GM21723 (cell line): Measurements from ENCODE around the gene FUT1.
"Not testable (repeated sequence)": the region's sequence is repeated elsewhere in the genome, so short reads cannot be mapped to it uniquely, and the experiment has no call there.

Source experiments
- ATAC-seq: cut with Tn5 transposase; IDR thresholded peaks from one replicate; pipeline ENCODE4 v1.9.1; 2021; ENCODE audit warnings: mild to moderate bottlenecking, moderate library complexity; ENCODE audit not compliant: unreplicated experiment

The FUT1 gene

GRCh38 chr19:48718711-48719231 is 33.7 kb downstream of the FUT1 start:
- ATAC-seq, result no peak

GRCh38 chr19:48718106-48718505 is 34.3 kb downstream of the FUT1 start:
- ATAC-seq, result not testable (repeated sequence)

- ATAC-seq, result no peak
These were observed 35.7 kb downstream of the FUT1 start for GRCh38 chr19:48716562-48717291.

GRCh38 chr19:48715681-48716171 is 36.7 kb downstream of the FUT1 start:
- ATAC-seq, result no peak

- ATAC-seq, result no peak
These were observed 37.4 kb downstream of the FUT1 start for GRCh38 chr19:48714759-48715675.

DNA sequence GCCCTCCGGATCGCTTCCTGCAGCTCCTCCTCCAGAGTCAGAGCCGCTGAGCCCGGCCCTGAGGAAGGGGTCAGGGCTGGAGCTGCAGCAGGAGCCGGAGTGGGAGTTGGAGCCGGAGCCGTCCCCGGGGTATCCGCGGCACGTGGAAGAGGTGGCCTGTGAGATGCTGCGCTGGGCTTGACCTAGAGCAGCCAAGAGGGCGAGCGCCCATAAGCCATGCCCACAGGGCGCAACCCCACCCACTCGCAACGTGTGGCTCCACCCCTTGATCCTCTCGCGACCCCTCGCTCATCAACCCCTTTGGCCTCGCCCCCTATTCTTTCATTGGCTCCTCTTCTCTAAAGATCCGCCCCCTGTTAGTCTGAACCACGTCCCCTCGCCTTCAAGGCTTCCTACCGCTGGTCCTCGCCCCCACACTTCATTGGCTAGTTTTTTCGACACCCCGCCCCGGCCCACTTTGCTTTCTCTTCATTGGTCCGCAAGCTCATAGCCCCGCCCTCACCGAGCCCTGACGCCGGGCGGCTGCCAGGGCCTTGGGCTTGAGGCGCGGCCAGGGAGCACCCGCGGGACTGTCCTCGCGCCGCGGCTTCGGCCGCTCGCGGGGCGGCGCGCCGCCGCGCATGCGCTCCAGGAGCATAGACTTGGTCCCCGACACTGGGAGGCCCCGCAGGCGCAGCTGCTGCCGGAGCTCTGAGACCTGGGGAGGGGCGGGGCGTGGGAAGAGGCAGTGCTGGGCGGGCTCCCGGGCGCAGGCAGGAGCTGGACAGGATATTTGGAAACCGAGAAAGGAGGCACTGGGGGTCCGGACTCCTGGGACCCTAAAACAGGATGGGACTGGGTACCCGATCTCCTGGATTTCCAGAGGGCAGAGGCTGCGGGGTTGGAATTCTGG is 38.3 kb downstream of the FUT1 start:
- ATAC-seq, result peak; percentile 85

GRCh38 chr19:48713041-48713863 is 39.2 kb downstream of the FUT1 start:
- ATAC-seq, result no peak

GRCh38 chr19:48711106-48711662 is 41.3 kb downstream of the FUT1 start:
- no peak for ATAC-seq

DNA sequence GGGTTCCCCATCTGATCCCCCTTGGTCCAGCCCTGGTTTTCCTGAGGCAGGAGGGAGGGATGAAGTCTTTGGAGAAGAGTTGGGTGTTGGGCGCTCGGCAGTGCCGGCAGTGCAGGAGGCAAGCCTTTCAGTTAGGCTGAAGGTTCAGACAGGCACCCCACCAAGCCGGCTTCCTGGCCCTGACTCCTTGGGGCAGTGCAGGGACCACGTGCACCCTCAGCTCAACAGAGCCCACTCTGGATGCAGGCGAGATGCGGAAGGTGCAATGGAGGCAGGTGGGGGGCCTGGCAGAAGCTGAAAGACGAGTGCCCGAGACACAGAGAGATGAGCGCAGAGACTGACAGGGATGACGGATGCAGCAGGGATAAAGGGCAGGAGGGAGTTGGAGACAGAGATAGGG is 44.0 kb downstream of the FUT1 start:
- ATAC-seq, result no peak

- ATAC-seq, result no peak
These were observed 47.0 kb downstream of the FUT1 start for GRCh38 chr19:48705431-48705830.

DNA sequence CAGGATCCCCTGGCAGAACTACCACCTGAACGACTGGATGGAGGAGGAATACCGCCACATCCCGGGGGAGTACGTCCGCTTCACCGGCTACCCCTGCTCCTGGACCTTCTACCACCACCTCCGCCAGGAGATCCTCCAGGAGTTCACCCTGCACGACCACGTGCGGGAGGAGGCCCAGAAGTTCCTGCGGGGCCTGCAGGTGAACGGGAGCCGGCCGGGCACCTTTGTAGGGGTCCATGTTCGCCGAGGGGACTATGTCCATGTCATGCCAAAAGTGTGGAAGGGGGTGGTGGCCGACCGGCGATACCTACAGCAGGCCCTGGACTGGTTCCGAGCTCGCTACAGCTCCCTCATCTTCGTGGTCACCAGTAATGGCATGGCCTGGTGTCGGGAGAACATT is 49.1 kb downstream of the FUT1 start:
- no peak for ATAC-seq

DNA sequence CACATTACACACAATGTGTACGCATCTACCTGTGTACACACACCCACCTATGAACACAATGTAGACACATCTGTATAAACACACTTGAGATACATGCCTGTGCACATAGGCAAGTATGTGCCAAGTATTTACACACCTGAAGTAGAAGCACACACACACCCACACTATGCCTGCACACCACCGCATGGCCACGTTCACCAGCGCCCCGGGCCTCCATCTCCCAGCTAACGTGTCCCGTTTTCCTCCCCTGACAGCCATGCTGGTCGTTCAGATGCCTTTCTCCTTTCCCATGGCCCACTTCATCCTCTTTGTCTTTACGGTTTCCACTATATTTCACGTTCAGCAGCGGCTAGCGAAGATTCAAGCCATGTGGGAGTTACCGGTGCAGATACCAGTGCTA is 49.7 kb downstream of the FUT1 start:
- ATAC-seq, result no peak

- no peak for ATAC-seq
These were observed 54.4 kb downstream of the FUT1 start for GRCh38 chr19:48698046-48698445.
